Neutrophil (primary cell): Measurements from ENCODE around the gene OTOS.

ENCODE experiments used
- H3K27ac ChIP-seq: fragments of 200-600 bp; sonication (generic); 2 replicates; pipeline ENCODE4 v1.5.1; 2016; ENCODE audit warnings: mild to moderate bottlenecking, moderate library complexity
- H3K27me3 ChIP-seq: fragments of 200-600 bp; sonication (generic); 2 replicates; pipeline ENCODE4 v1.6.0; 2016; ENCODE audit warnings: mild to moderate bottlenecking
- H3K36me3 ChIP-seq: fragments of 200-600 bp; sonication (generic); 2 replicates; pipeline ENCODE4 v1.5.1; 2017
- H3K4me1 ChIP-seq, 2 experiments: fragments of 200-600 bp in 1 of 2; sonication (generic) in 1 of 2; 1 replicate in 1 of 2; 2 replicates in 1 of 2; pipeline versions ENCODE4 v1.5.1 to v1.6.1; 2013 to 2016; ENCODE audit warnings: low read depth in 1 of 2, low read length in 1 of 2, mild to moderate bottlenecking in 1 of 2, moderate library complexity in 1 of 2; ENCODE audit not compliant: control insufficient read depth in 1 of 2, insufficient read depth in 1 of 2
- H3K4me3 ChIP-seq, 2 experiments: fragments of 200-600 bp in 1 of 2; sonication (generic) in 1 of 2; 1 replicate in 1 of 2; 2 replicates in 1 of 2; pipeline ENCODE4 v1.5.1; 2013 to 2016; ENCODE audit warnings: low read depth in 1 of 2, low read length in 1 of 2, mild to moderate bottlenecking in 1 of 2, moderate library complexity in 1 of 2
- H3K9me3 ChIP-seq: fragments of 200-600 bp; sonication (generic); 2 replicates; pipeline ENCODE4 v1.5.1; 2016
- CTCF ChIP-seq: fragments of 200-600 bp; sonication (generic); IDR thresholded peaks from 2 replicates; pipeline ENCODE4 v1.5.1; 2016; ENCODE audit warnings: antibody characterized with exemption

The OTOS gene

GRCh38 chr2:240140511-240140910, at the start of gene OTOS:
TSS of gene OTOS (minus strand) at chr2:240140658. CDS start at chr2:240140326, 332 bp downstream.
- TF ChIP-seq CTCF: no peak
- Histone ChIP-seq H3K4me3 (no peak within 1 kb of the TSS), H3K27ac (no peak within 1 kb of the TSS), H3K36me3 (no peaks in the 10 kb centered on the region), H3K4me1 (peaks cover 9 to 12% of the 10 kb centered on the region in 2 experiments), H3K9me3 (no peaks in the 10 kb centered on the region), H3K27me3 (peaks cover 64% of the 10 kb centered on the region)

- H3K4me3 ChIP-seq: no peak overlapping the region
- peaks cover under 1% of the 10 kb centered on the region for H3K27me3 ChIP-seq
- no peaks in the 10 kb centered on the region for H3K4me1 ChIP-seq
- no peak for TF ChIP-seq CTCF
- H3K27ac ChIP-seq: no peak overlapping the region
- H3K36me3 ChIP-seq: no peaks in the 10 kb centered on the region
- H3K9me3 ChIP-seq: no peaks in the 10 kb centered on the region
Measured at GRCh38 chr2:240189686-240190085, 49.2 kb upstream of the OTOS start.

GRCh38 chr2:240187989-240188590, 47.6 kb upstream of the OTOS start:
- Histone ChIP-seq H3K27ac (no peak overlapping the region), H3K9me3 (no peaks in the 10 kb centered on the region), H3K4me3 (no peak overlapping the region), H3K36me3 (no peaks in the 10 kb centered on the region), H3K27me3 (no peaks in the 10 kb centered on the region), H3K4me1 (no peaks in the 10 kb centered on the region)
- no peak for TF ChIP-seq CTCF

- no peak overlapping the region for H3K27ac ChIP-seq
- H3K4me3 ChIP-seq: no peak overlapping the region
- no peak for TF ChIP-seq CTCF
- H3K27me3 ChIP-seq: no peaks in the 10 kb centered on the region
- H3K4me1 ChIP-seq: no peaks in the 10 kb centered on the region
- no peaks in the 10 kb centered on the region for H3K9me3 ChIP-seq
- no peaks in the 10 kb centered on the region for H3K36me3 ChIP-seq
Measured at GRCh38 chr2:240186191-240186725, 45.8 kb upstream of the OTOS start.

GRCh38 chr2:240184656-240185055, 44.2 kb upstream of the OTOS start:
- TF ChIP-seq CTCF: no peak
- Histone ChIP-seq H3K27me3 (peaks cover 5% of the 10 kb centered on the region), H3K4me1 (no peaks in the 10 kb centered on the region), H3K4me3 (no peak overlapping the region), H3K27ac (no peak overlapping the region), H3K9me3 (no peaks in the 10 kb centered on the region), H3K36me3 (no peaks in the 10 kb centered on the region)
